Coronary artery (tissue), 2 donors: ENCODE data around the gene OR5T1.

Experiments used
- DNase-seq: peaks from one replicate; pipeline ENCODE4 v3.0.0-alpha.2; 2017; ENCODE audit warnings: low spot score
- H3K27ac ChIP-seq, 2 donors: fragments of 200-600 bp; sonication (generic); one replicate each; pipeline ENCODE4 v1.5.1; 2016 to 2019
- H3K4me3 ChIP-seq: fragments of 200-600 bp; sonication (generic); 2 replicates; pipeline ENCODE4 v1.5.1; 2016; ENCODE audit warnings: mild to moderate bottlenecking, moderate library complexity
- CTCF ChIP-seq: fragments of 200-600 bp; sonication (generic); IDR thresholded peaks from one replicate; pipeline ENCODE4 v1.5.1; 2019; ENCODE audit warnings: antibody characterized with exemption

OR5T1 gene

GRCh38 chr11:56314844-56315243 lies 40.9 kb downstream of the OR5T1 start, which contains the start of gene OR8K3:
Gene OR8K3, plus strand, starts transcription at chr11:56315144. Its CDS starts 3,163 bp downstream, at chr11:56318307.
- no peak for TF ChIP-seq CTCF
- no peak within 1 kb of the TSS for H3K4me3 ChIP-seq
- DNase-seq: no peak
- H3K27ac ChIP-seq: no peak within 1 kb of the TSS
